HPDE6-E6E7 (cell line): ENCODE data around the gene GTF2IRD2.
"Not testable (repeated sequence)": the region's sequence is repeated elsewhere in the genome, so short reads cannot be mapped to it uniquely, and the experiment has no call there.

ENCODE experiments used
- DNase-seq: peaks from one replicate; pipeline ENCODE4 v3.0.0; 2011; ENCODE audit warnings: missing footprints; ENCODE audit errors: extremely low spot score

Gene GTF2IRD2

GRCh38 chr7:74788369-74789150, 62.8 kb downstream of the GTF2IRD2 start:
- not testable (repeated sequence) for DNase-seq

GRCh38 chr7:74783595-74783994, 67.8 kb downstream of the GTF2IRD2 start:
- DNase-seq, result not testable (repeated sequence)

GRCh38 chr7:74781746-74782145, 69.7 kb downstream of the GTF2IRD2 start:
- not testable (repeated sequence) for DNase-seq

- not testable (repeated sequence) for DNase-seq
Measured at GRCh38 chr7:74779053-74779452, 72.4 kb downstream of the GTF2IRD2 start.

- not testable (repeated sequence) for DNase-seq
Measured at GRCh38 chr7:74775111-74775510, 76.3 kb downstream of the GTF2IRD2 start.

- DNase-seq, result not testable (repeated sequence)
Measured at GRCh38 chr7:74773760-74774750, 77.3 kb downstream of the GTF2IRD2 start, which contains the start of gene NCF1. NCF1 (plus strand) TSS chr7:74774011; CDS start chr7:74774032, 21 bp downstream.

GRCh38 chr7:74772093-74772492, 79.3 kb downstream of the GTF2IRD2 start:
- DNase-seq, result not testable (repeated sequence)

- not testable (repeated sequence) for DNase-seq
Measured at GRCh38 chr7:74770062-74770461, 81.3 kb downstream of the GTF2IRD2 start.

GRCh38 chr7:74766991-74767390, 84.4 kb downstream of the GTF2IRD2 start:
- DNase-seq, result not testable (repeated sequence)

GRCh38 chr7:74766509-74766908, 84.9 kb downstream of the GTF2IRD2 start:
- not testable (repeated sequence) for DNase-seq

- DNase-seq, result not testable (repeated sequence)
Measured at GRCh38 chr7:74765205-74765918, 86.0 kb downstream of the GTF2IRD2 start.

- not testable (repeated sequence) for DNase-seq
Measured at GRCh38 chr7:74758982-74759381, 92.4 kb downstream of the GTF2IRD2 start.

- not testable (repeated sequence) for DNase-seq
Measured at GRCh38 chr7:74758268-74758667, 93.1 kb downstream of the GTF2IRD2 start.

- not testable (repeated sequence) for DNase-seq
Measured at GRCh38 chr7:74756673-74757072, 94.7 kb downstream of the GTF2IRD2 start.

- DNase-seq, result not testable (repeated sequence)
Measured at GRCh38 chr7:74753921-74754482, 97.4 kb downstream of the GTF2IRD2 start.
